OCI-LY3 (cell line): ENCODE measurements around the gene FAM72A.
"Not testable (repeated sequence)": the region's sequence is repeated elsewhere in the genome, so short reads cannot be mapped to it uniquely, and the experiment has no call there.

ENCODE experiments used
- CTCF ChIP-seq: fragments of 200-600, 300-600 bp; sonication (generic); IDR thresholded peaks from 2 replicates; pipeline ENCODE4 v1.5.1; 2014; ENCODE audit warnings: antibody characterized with exemption, low read length, low read depth
- EZH2phosphoT487 ChIP-seq: fragments of 200-600 bp; shearing (Covaris generic); IDR thresholded peaks from 2 replicates; pipeline ENCODE4 v1.6.1; 2018; ENCODE audit warnings: antibody characterized with exemption, mixed run types, low read depth

DNA sequence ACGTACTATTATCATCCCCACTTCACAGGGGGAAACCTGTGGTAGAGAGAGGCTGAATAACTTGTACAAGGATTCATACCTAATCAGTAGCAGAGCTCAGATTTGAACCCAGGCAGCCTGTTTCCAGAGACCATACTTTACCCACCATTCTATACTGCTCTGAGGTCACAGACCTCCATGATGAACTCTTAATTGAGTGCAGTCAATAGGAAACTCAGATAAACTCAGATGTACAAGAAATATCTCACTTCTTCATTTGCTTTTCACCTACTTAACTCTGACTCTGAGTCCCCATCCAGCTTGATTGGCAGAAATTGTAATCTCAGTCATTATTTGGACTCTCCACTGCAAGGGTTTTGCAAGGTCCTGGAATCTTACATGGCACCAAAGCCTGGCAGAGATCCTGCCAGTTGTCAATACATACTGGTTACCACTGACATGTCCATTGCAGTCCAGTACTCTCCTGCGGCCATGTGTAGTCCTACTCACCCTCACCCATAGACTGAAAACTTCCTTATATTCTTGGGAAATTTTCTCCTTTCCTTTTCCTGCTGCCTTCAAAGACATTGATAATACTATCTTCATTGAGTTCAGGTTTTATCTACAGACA lies 29.4 kb downstream of the FAM72A start:
- not testable (repeated sequence) for TF ChIP-seq CTCF, EZH2phosphoT487
